Measurements from ENCODE around the gene XPO6.

GRCh38 chr16:28098959-28099945 lies 112.5 kb downstream of the XPO6 start:
- TF ChIP-seq CTCF (IDR thresholded peaks at IDR 0.05) (no peak), ZFX (IDR thresholded peaks at IDR 0.05; ENCODE audit: borderline replicate concordance) (no peak)

All from 22Rv1 (cell line).